Fibroblast of upper back skin (primary cell): ENCODE measurements around the gene LRRC8C.

Experiments
- DNase-seq: peaks from one replicate; pipeline ENCODE4 v3.0.0-alpha.2; 2013

The LRRC8C gene

GRCh38 chr1:89708751-89709375, 75.9 kb downstream of the LRRC8C start:
- peak; percentile 75 for DNase-seq

GRCh38 chr1:89710498-89711139, 77.7 kb downstream of the LRRC8C start:
- DNase-seq: no peak

- DNase-seq: no peak
Measured at GRCh38 chr1:89711140-89711778, 78.3 kb downstream of the LRRC8C start.

GRCh38 chr1:89712420-89712819, 79.5 kb downstream of the LRRC8C start:
- no peak for DNase-seq

GRCh38 chr1:89715677-89716076, 82.8 kb downstream of the LRRC8C start:
- DNase-seq: no peak

- peak; percentile 37 for DNase-seq
Measured at GRCh38 chr1:89719502-89720306, 86.8 kb downstream of the LRRC8C start.

GRCh38 chr1:89720839-89721238, 87.9 kb downstream of the LRRC8C start:
- DNase-seq: no peak

GRCh38 chr1:89721351-89721750, 88.4 kb downstream of the LRRC8C start:
- DNase-seq: peak; percentile 68

- no peak for DNase-seq
Measured at GRCh38 chr1:89723144-89723543, 90.2 kb downstream of the LRRC8C start.

- peak; percentile 64 for DNase-seq
Measured at GRCh38 chr1:89723863-89724262, 90.9 kb downstream of the LRRC8C start.

- DNase-seq: peak; percentile 65
Measured at GRCh38 chr1:89724369-89725010, 91.6 kb downstream of the LRRC8C start.

- peak; percentile 94 for DNase-seq
Measured at GRCh38 chr1:89725011-89725370, 92.1 kb downstream of the LRRC8C start.

GRCh38 chr1:89725631-89726030, 92.7 kb downstream of the LRRC8C start:
- no peak for DNase-seq

GRCh38 chr1:89727517-89728312, 94.8 kb downstream of the LRRC8C start:
- DNase-seq: no peak

GRCh38 chr1:89728381-89728780, 95.5 kb downstream of the LRRC8C start:
- DNase-seq: no peak

- DNase-seq: no peak
Measured at GRCh38 chr1:89732206-89732605, 99.3 kb downstream of the LRRC8C start.

- DNase-seq: no peak
Measured at GRCh38 chr1:89732643-89733222, 99.8 kb downstream of the LRRC8C start.

GRCh38 chr1:89733748-89734147, 100.8 kb downstream of the LRRC8C start:
- DNase-seq: no peak

GRCh38 chr1:89734442-89734841, 101.5 kb downstream of the LRRC8C start:
- no peak for DNase-seq

GRCh38 chr1:89735479-89735878, 102.6 kb downstream of the LRRC8C start:
- no peak for DNase-seq

GRCh38 chr1:89736937-89737733, 104.2 kb downstream of the LRRC8C start:
- no peak for DNase-seq
